ENCODE results near the gene SYCE3. TPM values are rescaled to one million over a fixed set of nuclear protein-coding genes. Genes with fewer than 3 reads are reported as not detected.

SYCE3 gene
- polyA plus RNA-seq, 1 of the 3 experiments (the other 2 are of a cell fraction) = 3.6 TPM

GRCh38 chr22:50507421-50507990, 55.2 kb downstream of the SYCE3 start, which contains the start of gene LMF2 (continued):
- TF ChIP-seq MXI1 (IDR thresholded peaks at IDR 0.05; ENCODE audit: low read depth, low read length) (peak; percentile 33; the same call in 1 of the 2 replicates), EZH2phosphoT487 (IDR thresholded peaks at IDR 0.05; ENCODE audit: borderline replicate concordance, low read depth) (no peak), TEAD4 (IDR thresholded peaks at IDR 0.05; ENCODE audit: borderline replicate concordance, insufficient read depth) (no peak), USF1 (IDR thresholded peaks at IDR 0.05; ENCODE audit: borderline replicate concordance, low read depth) (no peak), FOXM1 (IDR thresholded peaks at IDR 0.05; ENCODE audit: low read depth) (no peak), NRF1 (IDR thresholded peaks at IDR 0.05; ENCODE audit: low read depth, low read length) (no peak), EP300 (IDR thresholded peaks at IDR 0.05; ENCODE audit: borderline replicate concordance in 1 of 2, low read depth in 1 of 2, low read length in 1 of 2) (no peak), RXRA (IDR thresholded peaks at IDR 0.05; ENCODE audit: borderline replicate concordance, low read depth) (no peak), PBX3 (IDR thresholded peaks at IDR 0.05) (no peak), FOXJ3 (CRISPR knock-in tag; IDR thresholded peaks at IDR 0.05) (no peak), MEF2A (IDR thresholded peaks at IDR 0.05; ENCODE audit: borderline replicate concordance, low read depth) (no peak), YY1 (IDR thresholded peaks at IDR 0.05; ENCODE audit: low read depth) (peak; percentile 62; the same call in 1 of the 2 replicates), CHD2 (IDR thresholded peaks at IDR 0.05; ENCODE audit: low read length, partially characterized antibody) (no peak), TAF1 (IDR thresholded peaks at IDR 0.05; ENCODE audit: borderline replicate concordance, low read depth, low read length) (peak; percentile 46; the same call in 1 of the 2 replicates), ELF1 (IDR thresholded peaks at IDR 0.05) (no peak), MAX (IDR thresholded peaks at IDR 0.05; ENCODE audit: low read depth) (no peak)
- TF ChIP-seq, protein P1, sequence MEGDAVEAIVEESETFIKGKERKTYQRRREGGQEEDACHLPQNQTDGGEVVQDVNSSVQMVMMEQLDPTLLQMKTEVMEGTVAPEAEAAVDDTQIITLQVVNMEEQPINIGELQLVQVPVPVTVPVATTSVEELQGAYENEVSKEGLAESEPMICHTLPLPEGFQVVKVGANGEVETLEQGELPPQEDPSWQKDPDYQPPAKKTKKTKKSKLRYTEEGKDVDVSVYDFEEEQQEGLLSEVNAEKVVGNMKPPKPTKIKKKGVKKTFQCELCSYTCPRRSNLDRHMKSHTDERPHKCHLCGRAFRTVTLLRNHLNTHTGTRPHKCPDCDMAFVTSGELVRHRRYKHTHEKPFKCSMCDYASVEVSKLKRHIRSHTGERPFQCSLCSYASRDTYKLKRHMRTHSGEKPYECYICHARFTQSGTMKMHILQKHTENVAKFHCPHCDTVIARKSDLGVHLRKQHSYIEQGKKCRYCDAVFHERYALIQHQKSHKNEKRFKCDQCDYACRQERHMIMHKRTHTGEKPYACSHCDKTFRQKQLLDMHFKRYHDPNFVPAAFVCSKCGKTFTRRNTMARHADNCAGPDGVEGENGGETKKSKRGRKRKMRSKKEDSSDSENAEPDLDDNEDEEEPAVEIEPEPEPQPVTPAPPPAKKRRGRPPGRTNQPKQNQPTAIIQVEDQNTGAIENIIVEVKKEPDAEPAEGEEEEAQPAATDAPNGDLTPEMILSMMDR (IDR thresholded peaks at IDR 0.05) = no peak
